ENCODE measurements around the gene MEI1.
A peak's percentile ranks its signal among the peaks of the same experiment; 100 is the strongest.

The MEI1 gene

DNA sequence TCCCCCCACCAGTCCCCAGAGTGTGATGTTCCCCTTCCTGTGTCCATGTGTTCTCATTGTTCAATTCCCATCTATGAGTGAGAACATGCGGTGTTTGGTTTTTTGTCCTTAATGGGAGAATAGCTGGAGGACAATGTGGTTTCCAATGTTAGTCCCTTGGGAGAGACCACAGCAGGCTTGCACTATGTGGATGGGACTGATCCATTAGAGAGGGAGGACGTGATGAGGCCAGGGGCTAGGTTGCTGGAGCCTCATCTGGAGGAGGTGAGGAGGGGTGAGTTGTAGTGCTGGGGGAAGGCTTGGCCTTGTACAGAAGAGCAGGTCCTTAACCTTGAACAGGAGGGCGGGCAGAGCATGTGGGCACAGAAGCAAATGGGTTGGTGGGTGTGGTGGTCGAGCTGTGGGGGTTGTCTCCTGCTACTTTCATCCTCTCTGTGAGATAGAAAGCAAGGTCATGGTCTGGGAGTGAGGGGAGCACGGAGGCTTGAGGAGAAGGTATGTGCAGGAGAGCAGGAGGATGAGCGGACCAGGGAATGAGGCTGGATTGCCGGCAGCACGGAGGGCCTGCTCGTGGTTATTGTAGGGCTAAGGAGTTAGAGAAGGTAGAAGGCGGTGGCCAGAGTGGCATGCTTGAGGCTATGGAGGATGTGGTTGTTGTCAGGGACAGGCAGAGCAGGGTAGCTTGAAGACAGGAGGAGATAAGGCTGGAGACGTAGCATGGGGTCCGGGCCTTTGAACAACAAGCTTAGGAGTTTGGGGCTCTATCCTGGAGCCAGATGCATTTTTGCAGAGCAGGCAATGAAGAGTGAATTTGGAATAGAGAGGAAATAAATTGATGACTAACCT, 122.4 kb downstream of the MEI1 start:
- peaks cover 7% of the 10 kb centered on the region for H3K36me3 ChIP-seq
- DNase-seq: peak; percentile 45
- no peak overlapping the region for H3K4me3 ChIP-seq (ENCODE audit: low read depth, low read length)
- H3K4me1 ChIP-seq: peaks cover 12% of the 10 kb centered on the region
- TF ChIP-seq, protein P1, sequence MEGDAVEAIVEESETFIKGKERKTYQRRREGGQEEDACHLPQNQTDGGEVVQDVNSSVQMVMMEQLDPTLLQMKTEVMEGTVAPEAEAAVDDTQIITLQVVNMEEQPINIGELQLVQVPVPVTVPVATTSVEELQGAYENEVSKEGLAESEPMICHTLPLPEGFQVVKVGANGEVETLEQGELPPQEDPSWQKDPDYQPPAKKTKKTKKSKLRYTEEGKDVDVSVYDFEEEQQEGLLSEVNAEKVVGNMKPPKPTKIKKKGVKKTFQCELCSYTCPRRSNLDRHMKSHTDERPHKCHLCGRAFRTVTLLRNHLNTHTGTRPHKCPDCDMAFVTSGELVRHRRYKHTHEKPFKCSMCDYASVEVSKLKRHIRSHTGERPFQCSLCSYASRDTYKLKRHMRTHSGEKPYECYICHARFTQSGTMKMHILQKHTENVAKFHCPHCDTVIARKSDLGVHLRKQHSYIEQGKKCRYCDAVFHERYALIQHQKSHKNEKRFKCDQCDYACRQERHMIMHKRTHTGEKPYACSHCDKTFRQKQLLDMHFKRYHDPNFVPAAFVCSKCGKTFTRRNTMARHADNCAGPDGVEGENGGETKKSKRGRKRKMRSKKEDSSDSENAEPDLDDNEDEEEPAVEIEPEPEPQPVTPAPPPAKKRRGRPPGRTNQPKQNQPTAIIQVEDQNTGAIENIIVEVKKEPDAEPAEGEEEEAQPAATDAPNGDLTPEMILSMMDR (IDR thresholded peaks at IDR 0.05; ENCODE audit: low read depth, low read length): no peak
- H3K9me3 ChIP-seq: no peaks in the 10 kb centered on the region
- H3K27me3 ChIP-seq: no peaks in the 10 kb centered on the region

DNA sequence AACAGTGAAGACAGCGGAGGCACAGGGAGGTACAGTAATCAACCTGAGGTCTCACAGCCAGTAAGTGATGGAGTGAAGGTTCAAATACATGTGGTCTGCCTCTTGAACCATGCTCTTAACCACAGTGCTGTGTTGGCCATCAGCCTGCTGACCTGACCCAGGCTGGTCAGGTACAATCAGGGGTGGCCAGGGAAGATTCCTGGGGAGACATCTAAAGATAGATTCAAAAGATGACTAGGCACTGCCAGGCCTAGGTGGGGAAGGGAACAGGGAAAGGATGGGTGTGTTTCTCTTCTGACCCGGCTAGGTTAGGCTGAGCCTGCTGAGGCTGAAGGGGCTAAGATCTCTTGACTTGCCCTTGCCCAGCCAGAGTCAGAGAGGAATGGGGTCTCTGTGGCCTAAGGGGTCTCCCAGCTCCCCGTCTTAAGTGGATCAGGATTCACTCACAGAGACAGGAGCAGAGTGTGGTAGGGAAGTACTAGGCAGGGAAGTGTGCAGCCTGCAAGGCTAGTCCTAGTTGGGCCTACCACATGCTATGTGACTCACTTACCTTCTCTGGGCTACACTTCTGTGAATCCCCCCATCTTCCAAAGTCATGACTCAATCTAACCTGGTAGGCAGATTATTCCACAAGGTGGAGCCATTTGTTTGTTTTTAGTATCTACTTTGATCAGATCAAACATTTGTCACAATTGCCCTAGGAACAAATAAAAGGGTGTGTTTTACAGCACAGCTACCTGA, 123.2 kb downstream of the MEI1 start:
- no peaks in the 10 kb centered on the region for H3K9me3 ChIP-seq
- no peak for DNase-seq
- TF ChIP-seq, protein P1 (IDR thresholded peaks at IDR 0.05; ENCODE audit: low read depth, low read length): peak; percentile 64

DNA sequence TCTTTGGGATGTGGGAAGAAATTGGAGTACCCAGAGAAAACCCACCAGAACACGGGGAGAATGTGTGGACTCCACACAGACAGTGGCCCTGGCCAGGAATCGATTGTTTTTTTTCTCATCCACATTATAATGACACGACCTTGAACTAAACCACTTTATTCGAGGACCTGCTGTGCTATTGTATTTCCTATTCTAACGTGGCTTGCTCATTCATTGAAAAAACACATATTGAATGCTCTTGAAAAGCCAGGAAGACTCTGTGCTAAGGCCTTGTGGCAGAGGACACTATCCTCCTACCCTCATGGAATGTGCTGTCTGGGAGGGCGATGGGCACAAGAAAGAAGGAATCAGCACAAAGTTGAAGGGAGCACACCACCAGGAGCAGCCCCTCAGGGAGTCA, 124.5 kb downstream of the MEI1 start:
- H3K9me3 ChIP-seq: no peaks in the 10 kb centered on the region
- H3K27me3 ChIP-seq: no peaks in the 10 kb centered on the region
- TF ChIP-seq, protein P1 (IDR thresholded peaks at IDR 0.05; ENCODE audit: low read depth, low read length): no peak
- no peak for DNase-seq
- no peak overlapping the region for H3K4me3 ChIP-seq (ENCODE audit: low read depth, low read length)
- peaks cover 28% of the 10 kb centered on the region for H3K4me1 ChIP-seq
- H3K36me3 ChIP-seq: peaks cover 7% of the 10 kb centered on the region

More for the DNA sequence above, 123.2 kb downstream of the MEI1 start:
- no peaks in the 10 kb centered on the region for H3K27me3 ChIP-seq
- peaks cover 18% of the 10 kb centered on the region for H3K4me1 ChIP-seq
- no peak overlapping the region for H3K4me3 ChIP-seq (ENCODE audit: low read depth, low read length)
- peaks cover 7% of the 10 kb centered on the region for H3K36me3 ChIP-seq

DNA sequence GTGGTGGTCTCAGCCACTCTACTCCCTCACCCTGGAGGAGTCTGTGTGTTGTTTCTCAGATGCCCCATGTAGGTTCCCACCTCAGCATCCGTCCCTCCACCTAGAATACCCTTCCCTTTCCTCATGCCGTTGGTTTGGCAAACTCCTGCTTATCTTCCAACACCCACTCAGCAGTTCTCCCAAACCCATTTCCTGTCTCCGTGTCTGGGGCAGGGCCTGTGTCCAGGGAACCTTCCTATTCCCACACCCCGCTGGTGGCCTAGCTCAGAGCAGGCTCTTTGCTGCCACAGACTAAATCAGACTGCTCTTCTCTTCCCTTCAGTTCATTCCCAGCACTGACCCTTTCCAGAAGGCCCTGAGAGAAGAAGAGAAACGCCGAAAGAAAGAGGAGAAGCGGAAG, 126.1 kb downstream of the MEI1 start:
- DNase-seq: no peak
- peaks cover 7% of the 10 kb centered on the region for H3K36me3 ChIP-seq
- H3K9me3 ChIP-seq: no peaks in the 10 kb centered on the region
- peaks cover 28% of the 10 kb centered on the region for H3K4me1 ChIP-seq
- H3K27me3 ChIP-seq: no peaks in the 10 kb centered on the region
- TF ChIP-seq, protein P1 (IDR thresholded peaks at IDR 0.05; ENCODE audit: low read depth, low read length): no peak
- no peak overlapping the region for H3K4me3 ChIP-seq (ENCODE audit: low read depth, low read length)

DNA sequence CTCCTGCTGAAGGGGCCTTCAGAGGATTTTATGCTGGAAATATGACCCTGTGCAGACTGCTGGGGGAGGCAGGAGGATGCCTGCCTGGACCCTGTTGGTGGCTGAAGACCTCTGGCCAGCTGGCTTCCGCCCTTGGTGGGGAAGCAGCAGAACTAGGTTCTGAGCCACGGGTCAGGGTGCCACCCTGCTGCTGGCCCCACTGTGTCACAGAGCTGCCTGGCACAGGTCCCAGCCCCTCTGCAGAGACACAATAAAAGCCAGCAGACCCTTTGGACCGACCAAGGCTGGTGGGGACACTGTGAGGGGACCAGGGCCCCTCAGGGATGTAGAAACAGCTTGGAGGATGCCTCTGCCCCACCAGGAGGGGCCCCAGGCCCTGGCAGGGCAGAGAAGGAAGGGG, 126.7 kb downstream of the MEI1 start:
- H3K27me3 ChIP-seq: no peaks in the 10 kb centered on the region
- DNase-seq: no peak
- peaks cover 28% of the 10 kb centered on the region for H3K4me1 ChIP-seq
- H3K9me3 ChIP-seq: no peaks in the 10 kb centered on the region
- peaks cover 7% of the 10 kb centered on the region for H3K36me3 ChIP-seq
- TF ChIP-seq, protein P1 (IDR thresholded peaks at IDR 0.05; ENCODE audit: low read depth, low read length): no peak
- no peak overlapping the region for H3K4me3 ChIP-seq (ENCODE audit: low read depth, low read length)
